HG02852 (cell line): ENCODE data around the gene GRIA1.

ENCODE experiments used
- ATAC-seq: cut with Tn5 transposase; IDR thresholded peaks from one replicate; pipeline ENCODE4 v1.9.1; 2021; ENCODE audit warnings: mild to moderate bottlenecking, moderate library complexity; ENCODE audit not compliant: unreplicated experiment

The GRIA1 gene

DNA sequence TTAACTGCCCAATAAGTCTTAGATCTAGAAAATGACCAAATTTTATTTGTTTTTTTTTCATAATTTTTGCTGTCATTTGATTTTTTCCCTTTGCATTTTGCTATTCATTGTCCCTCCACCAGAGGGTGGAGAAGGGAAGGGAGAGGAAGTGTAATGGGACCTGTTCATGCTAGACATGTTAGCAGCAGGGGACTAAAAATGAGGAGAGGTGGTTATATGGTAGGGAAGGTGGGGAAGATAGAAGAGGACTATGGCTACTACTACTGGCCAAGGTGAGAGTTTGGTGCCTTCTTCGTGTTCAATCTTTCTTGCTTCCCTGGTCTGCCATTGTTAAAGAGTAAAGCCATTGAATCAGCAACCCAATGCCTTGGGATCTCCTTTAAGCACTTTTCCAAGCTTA, 6.4 kb downstream of the GRIA1 start:
- no peak for ATAC-seq

GRCh38 chr5:153498516-153498915, 8.0 kb downstream of the GRIA1 start:
- no peak for ATAC-seq

DNA sequence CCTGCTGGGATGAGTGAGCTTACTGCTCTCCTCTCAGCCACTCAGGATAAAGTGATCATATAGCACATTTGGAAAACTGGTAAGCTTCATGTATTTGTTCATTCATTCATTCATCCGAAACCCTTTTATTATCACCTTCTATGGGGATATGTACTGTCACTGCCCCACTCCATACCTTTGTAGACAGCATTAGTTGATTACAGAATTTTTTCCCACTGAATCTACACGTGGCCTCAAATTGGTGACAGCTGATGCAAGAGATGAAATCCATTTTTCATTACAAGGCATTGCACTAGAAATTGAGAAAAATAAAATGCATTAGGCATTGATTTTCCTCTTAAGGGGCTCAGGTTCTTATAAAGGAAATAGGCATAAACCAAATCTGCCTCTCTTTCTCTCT, 9.7 kb downstream of the GRIA1 start:
- ATAC-seq = no peak

GRCh38 chr5:153504726-153505125, 14.3 kb downstream of the GRIA1 start:
- ATAC-seq = no peak

DNA sequence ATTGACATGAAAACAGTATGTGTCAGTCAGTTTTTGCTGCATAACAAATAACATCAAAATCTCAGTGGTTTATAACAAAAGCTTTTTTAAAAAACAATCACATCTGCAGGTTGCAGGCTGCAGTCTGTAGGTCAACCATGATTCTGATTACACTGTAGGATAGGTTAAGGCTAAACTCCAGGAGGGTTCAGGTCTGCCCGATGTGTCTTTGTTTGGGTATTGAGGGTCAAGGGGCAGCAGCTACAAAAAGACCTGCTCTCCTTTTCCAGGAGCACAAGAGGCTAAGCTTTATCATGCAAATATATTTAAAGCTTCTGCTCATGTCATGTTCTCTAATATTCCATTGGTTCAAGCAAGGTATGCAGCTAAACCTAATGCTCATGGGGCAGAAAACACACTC, 18.2 kb downstream of the GRIA1 start:
- no peak for ATAC-seq

- ATAC-seq = no peak
Measured at GRCh38 chr5:153511622-153512021, 21.2 kb downstream of the GRIA1 start.

DNA sequence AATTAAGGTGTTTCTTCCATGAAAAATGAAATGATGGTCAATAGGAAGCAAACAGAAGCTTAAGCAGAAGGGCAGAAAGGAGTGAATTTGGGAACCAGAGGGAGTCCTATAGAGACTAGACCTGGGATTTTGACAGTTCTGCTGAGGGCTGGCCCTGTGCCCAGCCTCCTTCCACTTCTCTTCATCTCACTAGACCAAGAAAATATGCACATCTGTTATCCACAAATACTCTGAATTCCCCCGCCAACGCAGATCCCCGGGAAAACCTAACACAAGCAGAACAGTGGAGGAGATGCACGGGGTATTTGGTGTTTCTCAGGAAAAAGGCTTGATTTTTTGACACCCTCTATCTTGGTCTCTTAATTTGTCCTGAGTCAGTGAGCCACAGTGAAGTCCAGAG, 22.7 kb downstream of the GRIA1 start:
- ATAC-seq = no peak

DNA sequence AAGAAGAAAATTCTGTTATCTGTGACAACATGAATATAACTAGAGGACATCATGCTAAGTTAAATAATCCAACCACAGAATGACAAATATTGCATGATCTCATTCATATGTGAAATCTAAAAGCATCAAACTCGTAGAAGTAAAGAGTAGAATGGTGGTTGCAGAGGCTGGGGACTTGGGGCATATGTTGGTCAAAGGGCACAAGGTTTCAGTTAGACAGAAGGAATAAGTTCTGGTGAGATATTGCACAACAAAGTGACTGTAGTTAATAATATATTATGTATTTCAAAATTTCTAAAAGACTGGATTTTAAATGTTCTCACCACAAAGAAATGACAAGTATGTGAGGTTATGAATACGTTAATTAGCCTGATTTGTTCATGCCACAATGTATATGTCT, 24.8 kb downstream of the GRIA1 start:
- no peak for ATAC-seq

DNA sequence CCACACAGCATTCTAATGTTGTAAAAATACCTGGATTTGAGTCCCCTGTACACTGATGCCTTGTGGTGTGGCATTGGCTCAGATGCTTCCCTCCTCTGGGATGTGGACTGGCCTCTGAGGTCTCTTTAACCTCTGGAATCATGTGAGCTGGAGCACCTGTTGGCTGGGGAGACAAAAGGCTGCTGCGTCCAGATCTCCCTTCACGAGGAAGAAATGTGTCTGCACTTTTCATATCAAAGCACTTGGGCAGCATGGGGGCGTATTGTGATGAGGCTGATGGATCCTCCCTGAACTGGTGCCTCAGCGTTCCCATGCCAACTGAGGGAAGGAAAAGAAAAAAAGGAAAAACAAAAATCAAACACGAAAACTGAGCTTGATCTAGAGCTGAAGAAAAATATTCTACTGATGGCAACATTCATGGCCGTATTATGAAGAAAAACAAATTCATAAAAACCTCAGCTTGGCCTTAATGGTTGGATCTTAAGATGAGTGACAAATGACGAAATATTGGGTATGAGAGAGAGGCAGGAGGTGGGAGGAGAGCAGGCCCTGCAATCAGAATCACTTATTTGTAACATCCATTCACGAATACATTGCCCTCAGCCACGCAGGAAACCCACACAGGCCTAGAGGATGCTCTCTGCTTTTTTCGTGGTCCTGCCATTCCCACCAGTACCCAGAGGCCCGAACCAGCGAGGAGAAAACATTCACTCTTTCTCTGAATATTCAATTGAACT, 26.2 kb downstream of the GRIA1 start:
- no peak for ATAC-seq

GRCh38 chr5:153517241-153517611, 26.8 kb downstream of the GRIA1 start:
- ATAC-seq = no peak

DNA sequence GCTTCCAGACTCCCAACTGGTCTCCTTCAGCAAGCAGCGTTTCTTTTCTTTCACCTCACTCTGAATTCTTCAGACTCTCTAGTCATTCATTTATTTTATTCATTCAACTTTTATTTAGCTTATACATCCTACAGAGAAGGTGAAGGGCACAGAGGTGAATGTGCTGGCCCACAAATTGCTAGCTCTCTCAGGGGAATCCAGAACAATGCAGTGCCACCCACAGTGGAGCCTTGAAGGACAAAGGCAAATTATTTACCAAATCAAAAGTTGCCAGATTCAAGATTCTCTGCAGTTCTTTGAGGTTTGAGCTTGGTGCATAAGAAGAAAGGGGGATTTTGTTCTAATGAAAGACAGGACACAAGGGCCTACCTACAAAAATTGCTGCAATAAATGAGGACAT, 29.7 kb downstream of the GRIA1 start:
- ATAC-seq = no peak

- no peak for ATAC-seq
Measured at GRCh38 chr5:153520952-153521351, 30.5 kb downstream of the GRIA1 start.

DNA sequence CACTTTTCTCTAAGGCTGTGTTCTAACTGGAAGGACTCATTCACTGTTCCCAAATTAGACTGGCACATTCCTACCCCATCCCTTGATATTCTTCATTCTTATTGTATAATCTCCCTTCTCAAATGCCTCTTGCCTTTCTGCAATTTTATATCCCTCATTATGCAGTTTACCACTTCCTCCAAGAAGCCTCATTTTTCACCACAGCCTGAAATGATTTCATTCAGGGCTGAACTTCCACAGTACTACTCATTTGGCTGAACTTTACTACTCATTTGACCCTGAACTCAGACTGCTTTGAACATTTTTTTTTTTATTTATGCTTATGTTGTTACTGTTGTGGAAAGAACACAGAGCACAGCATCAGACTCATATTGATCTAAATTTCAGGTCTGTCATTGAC, 32.7 kb downstream of the GRIA1 start:
- ATAC-seq = no peak

GRCh38 chr5:153523831-153524230, 33.4 kb downstream of the GRIA1 start:
- ATAC-seq = no peak

DNA sequence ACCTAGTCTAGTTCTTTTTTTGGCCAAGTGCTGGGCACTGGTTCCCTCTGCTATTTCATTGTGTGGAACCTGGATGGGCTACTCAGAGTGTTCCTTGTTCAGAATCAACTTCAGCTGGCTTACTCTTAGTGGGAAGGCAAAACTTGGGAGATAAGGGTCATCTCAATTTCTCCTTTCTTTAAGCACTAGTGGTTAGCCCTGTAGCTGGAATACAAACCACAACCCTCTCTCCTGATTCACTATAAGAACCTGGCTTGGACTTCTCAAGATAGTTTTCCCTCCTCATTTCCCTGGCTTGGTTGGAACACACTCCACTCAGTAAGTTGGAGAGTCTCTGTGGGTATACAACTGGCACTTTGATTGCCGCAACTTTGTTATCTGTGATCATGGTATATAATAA, 35.1 kb downstream of the GRIA1 start:
- ATAC-seq = no peak

GRCh38 chr5:153530357-153531143, 40.1 kb downstream of the GRIA1 start:
- ATAC-seq = no peak

DNA sequence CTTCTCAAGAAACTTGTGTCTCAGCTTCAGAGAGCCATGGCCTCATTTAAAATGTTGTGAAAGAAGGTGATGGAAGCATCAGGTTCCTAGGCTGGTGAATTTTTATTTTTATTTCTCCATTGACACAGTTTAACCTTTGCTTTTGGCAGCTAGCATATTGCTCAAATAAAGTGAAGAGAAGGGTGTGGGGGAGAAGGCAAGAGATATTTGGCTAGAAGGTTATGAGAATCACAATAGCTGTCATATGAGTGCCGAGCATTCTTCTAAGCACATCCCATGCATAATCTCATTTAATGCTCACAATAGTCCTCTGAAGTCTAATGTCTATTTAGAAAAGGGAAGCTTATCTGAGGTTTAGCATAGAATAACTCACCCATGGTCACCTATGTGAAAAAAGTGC, 43.1 kb downstream of the GRIA1 start:
- ATAC-seq = no peak

DNA sequence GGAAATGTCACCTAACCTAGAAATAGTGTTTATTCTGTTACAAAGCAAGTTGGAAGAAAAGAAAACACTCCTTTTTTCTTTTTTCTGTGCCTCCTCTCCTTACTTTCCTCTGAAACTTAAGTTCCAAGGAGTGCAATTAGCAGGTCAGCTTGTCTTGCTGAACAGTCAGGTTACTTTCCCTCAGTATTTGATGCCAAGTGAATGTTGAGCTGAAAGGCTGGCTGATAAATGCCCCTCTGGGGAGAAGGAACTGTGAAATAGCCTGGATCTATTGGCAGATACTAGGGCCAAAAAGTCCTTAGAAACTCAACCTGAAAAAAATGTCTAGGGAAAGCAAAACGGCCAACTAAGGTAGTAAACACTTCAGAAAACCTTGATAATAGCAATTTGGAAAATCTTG, 43.6 kb downstream of the GRIA1 start:
- ATAC-seq = no peak

GRCh38 chr5:153537207-153537606, 46.7 kb downstream of the GRIA1 start:
- no peak for ATAC-seq

DNA sequence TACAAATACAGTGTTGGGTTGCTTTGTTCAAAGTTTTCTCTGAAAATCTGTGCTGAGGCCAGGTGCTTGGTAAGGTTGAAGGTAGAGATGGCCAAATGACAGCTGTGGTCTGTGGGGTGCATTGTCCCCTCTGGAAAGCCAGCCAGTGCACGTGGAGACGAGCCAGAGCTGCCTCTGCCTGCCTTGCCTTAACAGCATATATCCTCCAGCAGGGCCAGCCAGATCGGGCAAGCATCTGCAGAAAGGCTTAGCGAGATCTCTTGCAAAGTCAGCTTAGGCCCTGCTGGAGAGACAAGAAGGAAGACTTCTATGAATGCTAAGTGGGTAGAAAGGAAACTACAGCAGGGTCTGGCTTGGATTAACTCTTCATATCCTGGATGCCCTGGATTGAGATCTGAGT, 49.5 kb downstream of the GRIA1 start:
- no peak for ATAC-seq

- no peak for ATAC-seq
Measured at GRCh38 chr5:153542536-153542935, 52.1 kb downstream of the GRIA1 start.

DNA sequence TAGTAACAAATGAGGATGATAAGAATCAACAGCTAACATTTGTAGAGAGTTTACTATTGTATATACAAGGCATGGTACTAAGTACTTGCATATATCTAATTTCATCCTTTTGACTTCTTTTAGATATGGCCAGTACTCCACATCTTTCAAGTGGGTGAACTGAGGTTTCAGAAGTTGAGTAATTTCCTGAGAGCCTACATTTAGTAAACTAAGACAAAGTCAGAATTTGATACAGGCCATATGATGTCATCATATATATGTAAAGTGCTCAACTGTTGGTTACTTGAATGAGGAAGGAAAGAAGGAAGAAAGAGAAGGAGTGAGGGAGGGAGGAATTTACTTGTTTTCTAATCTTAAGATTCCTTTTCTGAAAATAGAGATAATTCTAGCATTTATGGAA, 52.8 kb downstream of the GRIA1 start:
- ATAC-seq = no peak
